IMR-90 (cell line): ENCODE results near the gene CEACAM16. TPM values are rescaled to one million over a fixed set of nuclear protein-coding genes. Genes with fewer than 3 reads are reported as not detected.
"Not testable (repeated sequence)": the region's sequence is repeated elsewhere in the genome, so short reads cannot be mapped to it uniquely, and the experiment has no call there.

ENCODE experiments used
- ATAC-seq: fragments of 200-7000 bp; cut with Tn5 transposase; 2 replicates; pipeline ENCODE4 v1.9.1; 2020; ENCODE audit warnings: low read depth, mild to moderate bottlenecking, moderate library complexity
- BruUV-seq: library from RNA; stranded (reverse); fragments of 400-500 nt; replicated peaks from 2 replicates; lab custom pipeline; 2021; lab: Mats Ljungman, UMichigan
- CTCF ChIA-PET: fragments of 300-600 bp; formaldehyde crosslinking; extraction: SDS; loops from one replicate; lab custom pipeline; 2021; ENCODE audit warnings: antibody characterized with exemption; lab: Yijun Ruan, JAX
- POLR2A ChIA-PET: fragments of 300-600 bp; sonication (Branson Sonifier 250); formaldehyde crosslinking; loops from one replicate; lab custom pipeline; 2022; ENCODE audit warnings: antibody characterized with exemption; ENCODE audit not compliant: unreplicated experiment; lab: Charles Lee
- DNase-seq: peaks from one replicate; pipeline ENCODE4 v3.0.0; 2013
- H2AFZ ChIP-seq: replicated peaks from 2 replicates; pipeline ENCODE3; 2013; ENCODE audit warnings: low read length, mild to moderate bottlenecking; ENCODE audit not compliant: poor library complexity
- H2AK5ac ChIP-seq: 2 replicates; pipeline ENCODE4 v1.6.1; 2013; ENCODE audit warnings: low read depth, low read length, inconsistent platforms
- H2AK9ac ChIP-seq: replicated peaks from 2 replicates; pipeline ENCODE3; 2013; ENCODE audit warnings: mild to moderate bottlenecking, low read depth, low read length, moderate library complexity; ENCODE audit not compliant: poor library complexity
- H2BK120ac ChIP-seq: 2 replicates; pipeline ENCODE4 v1.6.1; 2013; ENCODE audit warnings: low read depth, low read length, inconsistent platforms
- H2BK15ac ChIP-seq: 3 replicates; pipeline ENCODE4 v1.6.1; 2013; ENCODE audit warnings: low read depth, low read length, inconsistent platforms
- H2BK20ac ChIP-seq: 2 replicates; pipeline ENCODE4 v1.6.1; 2013; ENCODE audit warnings: low read depth, mild to moderate bottlenecking, inconsistent platforms, low read length, moderate library complexity
- H2BK5ac ChIP-seq: 2 replicates; pipeline ENCODE4 v1.6.1; 2013; ENCODE audit warnings: mild to moderate bottlenecking, low read depth, low read length, inconsistent platforms; ENCODE audit not compliant: poor library complexity, severe bottlenecking
- H3K14ac ChIP-seq: replicated peaks from 2 replicates; pipeline ENCODE4 v1.6.1; 2013; ENCODE audit warnings: low read depth, low read length, inconsistent platforms
- H3K18ac ChIP-seq: 2 replicates; pipeline ENCODE4 v1.6.1; 2013; ENCODE audit warnings: low read depth, low read length, control low read depth
- H3K23ac ChIP-seq: 2 replicates; pipeline ENCODE4 v1.6.1; 2013; ENCODE audit warnings: low read depth, low read length, inconsistent platforms
- H3K27ac ChIP-seq: 2 replicates; pipeline ENCODE4 v1.5.1; 2013; ENCODE audit warnings: mild to moderate bottlenecking, control low read depth, low read length; ENCODE audit not compliant: insufficient read depth
- H3K27me3 ChIP-seq: 2 replicates; pipeline ENCODE4 v1.6.1; 2013; ENCODE audit warnings: low read length; ENCODE audit not compliant: control insufficient read depth, insufficient read depth
- H3K36me3 ChIP-seq: 2 replicates; pipeline ENCODE4 v1.6.1; 2013; ENCODE audit warnings: low read length, mixed read lengths; ENCODE audit not compliant: control insufficient read depth, insufficient read depth
- H3K4ac ChIP-seq: 2 replicates; pipeline ENCODE4 v1.6.1; 2013; ENCODE audit warnings: low read depth, low read length, inconsistent platforms
- H3K4me1 ChIP-seq: 2 replicates; pipeline ENCODE4 v1.6.1; 2013; ENCODE audit warnings: low read length, mixed read lengths; ENCODE audit not compliant: control insufficient read depth, insufficient read depth
- H3K4me2 ChIP-seq: 2 replicates; pipeline ENCODE4 v1.6.1; 2013; ENCODE audit warnings: low read depth, mild to moderate bottlenecking, control low read depth, low read length, moderate library complexity
- H3K4me3 ChIP-seq: 2 replicates; pipeline ENCODE4 v1.5.1; 2013; ENCODE audit warnings: low read depth, mild to moderate bottlenecking, control low read depth, low read length, moderate library complexity; ENCODE audit not compliant: insufficient read depth
- H3K56ac ChIP-seq: 2 replicates; pipeline ENCODE4 v1.6.1; 2013; ENCODE audit warnings: low read length, inconsistent platforms; ENCODE audit not compliant: insufficient read depth; ENCODE audit errors: extremely low read depth
- H3K79me1 ChIP-seq, 2 experiments: 2 replicates each; pipeline ENCODE4 v1.6.1; 2013; ENCODE audit warnings: low read length in 2 of 2, inconsistent platforms in 1 of 2, low read depth in 1 of 2
- H3K9ac ChIP-seq: 2 replicates; pipeline ENCODE4 v1.6.1; 2013; ENCODE audit warnings: low read depth, low read length, control low read depth
- H3K9me1 ChIP-seq: 2 replicates; pipeline ENCODE4 v1.6.1; 2013; ENCODE audit warnings: low read length, inconsistent platforms; ENCODE audit not compliant: insufficient read depth
- H3K9me3 ChIP-seq: 2 replicates; pipeline ENCODE4 v1.6.1; 2013; ENCODE audit warnings: low read length; ENCODE audit not compliant: control insufficient read depth, insufficient read depth
- H4K20me1 ChIP-seq: 2 replicates; pipeline ENCODE4 v1.6.1; 2013; ENCODE audit warnings: low read length, inconsistent platforms; ENCODE audit not compliant: insufficient read depth
- H4K5ac ChIP-seq: 2 replicates; pipeline ENCODE4 v1.6.1; 2013; ENCODE audit warnings: mild to moderate bottlenecking, low read depth, low read length, control low read depth
- H4K8ac ChIP-seq, 2 experiments: 2 replicates each; pipeline ENCODE4 v1.6.1; 2013; ENCODE audit warnings: low read depth in 2 of 2, low read length in 2 of 2, control low read depth in 1 of 2, inconsistent platforms in 1 of 2
- H4K91ac ChIP-seq: 2 replicates; pipeline ENCODE4 v1.6.1; 2013; ENCODE audit warnings: low read depth, low read length, inconsistent platforms; ENCODE audit not compliant: insufficient read depth
- WGBS, 2 experiments: methylation state at CpG; one replicate each; pipeline versions ENCODE4 v1.1.5 to v1.1.7; 2013; ENCODE audit warnings: missing lambda C conversion rate in 2 of 2; ENCODE audit not compliant: insufficient read length in 1 of 2; ENCODE audit errors: extremely low coverage in 2 of 2; 5-methylcytosine and 5-hydroxymethylcytosine counted together
- dilution Hi-C: fragments of 300-500 bp; cut with HindIII; formaldehyde crosslinking; loops from one replicate; pipeline ENCODE4 v1.14.3; 2018; ENCODE audit warnings: low sequenced_read_pairs; ENCODE audit not compliant: unreplicated experiment
- in situ Hi-C: fragments of 300-500 bp; cut with MboI; formaldehyde crosslinking; loops from 3 replicates; pipeline ENCODE4 v1.14.3; 2019; ENCODE audit warnings: low sequenced_read_pairs, inconsistent platforms, mixed read lengths
- intact Hi-C: fragments of 100-400 bp; cut with micrococcal nuclease; formaldehyde crosslinking; loops from 2 replicates; pipeline ENCODE4 v1.10.0; 2022
- polyA plus RNA-seq, 3 experiments: library from polyadenylated mRNA; depleted of rRNA; stranded (reverse); fragments of >200 nt; gene quantifications; 2 replicates each; pipeline ENCODE4 v1.2.3, GENCODE V29; 2012; ENCODE audit warnings: low replicate concordance in 1 of 3
- total RNA-seq: library from RNA; depleted of rRNA; stranded (reverse); fragments of >200 nt; gene quantifications from 2 replicates; pipeline ENCODE4 v1.2.3, GENCODE V29; 2012

CEACAM16 gene
- total and polyA plus RNA-seq, 2 of the 4 experiments (the other 2 are of a cell fraction) = not detected

GRCh38 chr19:44709434-44710266 lies 10.7 kb downstream of the CEACAM16 start:
- H2AFZ ChIP-seq, H3K56ac ChIP-seq, H4K20me1 ChIP-seq, H3K36me3 ChIP-seq, H3K4me1 ChIP-seq, H3K27ac ChIP-seq, H3K18ac ChIP-seq, POLR2A ChIA-PET, H3K4me2 ChIP-seq, H2BK120ac ChIP-seq, ATAC-seq, H2BK20ac ChIP-seq, dilution Hi-C loops, intact Hi-C loops, H3K9me1 ChIP-seq, in situ Hi-C loops, H4K91ac ChIP-seq, H3K9me3 ChIP-seq, H3K79me1 ChIP-seq, H3K9ac ChIP-seq, H3K4me3 ChIP-seq, H3K4ac ChIP-seq, H2AK5ac ChIP-seq, H2BK5ac ChIP-seq, H4K5ac ChIP-seq, H4K8ac ChIP-seq, H3K23ac ChIP-seq, BruUV-seq, H2BK15ac ChIP-seq, H2AK9ac ChIP-seq, H3K14ac ChIP-seq, DNase-seq: not testable (repeated sequence)
- no CpG with 5 or more reads among the region's 4 CpGs for WGBS, 2 experiments
- H3K27me3 ChIP-seq = peaks cover 12% of the 10 kb centered on the region
- CTCF ChIA-PET = interaction anchor here (0.7 kb wide), 1 partner anchor 27 kb away, joined by 3 read pairs; no protein-coding TSS in a partner anchor
